Esophagus muscularis mucosa (tissue), 2 donors: Measurements from ENCODE around the gene SLC6A16.

Experiments
- POLR2A ChIP-seq: fragments of 450-650 bp; IDR thresholded peaks from one replicate; pipeline ENCODE4 v1.6.1; 2017; ENCODE audit warnings: antibody characterized with exemption, moderate library complexity, mild to moderate bottlenecking, low read depth
- POLR2AphosphoS5 ChIP-seq, 2 donors: sonication (generic); formaldehyde crosslinking; IDR thresholded peaks; one replicate each; pipeline ENCODE4 v1.6.1; 2017; ENCODE audit warnings: antibody characterized with exemption in 2 of 2

DNA sequence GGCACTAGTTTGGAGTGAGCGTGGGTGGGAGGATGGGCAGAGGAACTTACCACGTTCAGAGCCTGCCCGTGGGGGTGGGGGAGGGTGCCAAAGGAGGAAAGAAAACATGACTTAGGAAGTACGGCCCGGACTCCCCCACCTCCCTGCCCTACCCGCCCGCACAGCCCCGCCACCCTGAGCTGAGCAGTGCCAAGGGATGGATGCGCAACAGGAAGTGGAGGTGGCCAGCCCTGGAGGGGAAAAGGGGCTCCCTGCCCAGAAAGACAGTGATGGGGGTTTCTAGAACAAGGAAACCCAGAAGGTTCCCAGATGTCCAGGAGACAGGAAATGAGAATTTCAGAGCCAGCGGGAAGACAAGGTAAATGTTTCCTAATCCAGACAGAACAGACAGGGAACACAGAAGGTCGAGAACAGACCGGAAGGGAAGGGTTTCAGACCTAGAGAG, 30.9 kb upstream of the SLC6A16 start:
- TF ChIP-seq POLR2A: no peak
- TF ChIP-seq POLR2AphosphoS5 (IDR thresholded peaks at IDR 0.05): no peak
